GM21619 (cell line): ENCODE data around the gene PTPRM.

Experiments
- ATAC-seq: cut with Tn5 transposase; IDR thresholded peaks from one replicate; pipeline ENCODE4 v1.9.1; 2021; ENCODE audit not compliant: unreplicated experiment

The PTPRM gene

DNA sequence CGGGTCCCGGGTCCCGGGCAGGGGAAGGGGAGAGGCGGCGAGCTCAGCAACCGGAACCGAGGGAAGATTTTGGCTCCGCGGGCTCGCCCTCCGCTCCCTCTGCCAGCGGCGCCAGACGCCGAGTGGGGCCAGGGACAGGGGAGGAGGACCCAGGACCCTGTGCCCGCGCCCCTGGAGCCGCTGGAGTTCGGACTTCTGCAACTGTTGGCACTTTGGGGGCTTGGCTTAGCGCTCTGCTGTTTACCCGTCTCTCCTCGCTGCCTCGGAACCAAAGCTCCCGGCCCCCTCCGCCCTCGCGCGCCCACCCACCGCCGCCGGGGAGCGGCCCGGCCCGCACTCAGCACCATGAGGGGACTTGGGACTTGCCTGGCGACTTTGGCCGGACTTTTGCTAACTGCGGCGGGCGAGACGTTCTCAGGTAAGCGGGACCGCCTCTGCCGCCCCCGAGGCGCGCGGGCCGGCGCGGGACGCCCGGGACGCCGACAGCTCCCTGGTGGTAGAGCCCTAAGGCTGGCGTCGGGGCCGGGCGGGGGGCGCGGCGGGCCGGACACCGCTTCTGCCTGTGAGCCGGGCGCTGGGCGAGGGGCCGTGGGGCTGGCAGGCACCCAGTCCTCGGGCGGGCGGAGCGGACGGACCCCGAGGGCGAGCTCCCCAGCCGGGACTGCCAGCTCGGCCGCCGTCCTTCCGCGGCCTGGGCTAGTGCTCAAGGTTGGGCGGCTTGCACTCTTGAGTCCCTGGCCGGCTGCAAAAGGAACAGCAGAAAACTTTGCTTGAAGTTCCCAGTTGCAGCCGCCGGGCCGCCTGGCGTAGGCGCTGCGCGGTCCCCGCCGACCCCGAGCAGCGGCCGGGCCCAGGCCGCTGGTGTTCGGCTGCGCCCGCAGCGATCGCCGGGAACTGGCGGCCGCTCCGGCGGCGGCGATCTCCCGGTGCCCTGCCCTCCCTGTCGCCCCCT lies 634 bp downstream of the PTPRM start:
- ATAC-seq: peak; percentile 3

DNA sequence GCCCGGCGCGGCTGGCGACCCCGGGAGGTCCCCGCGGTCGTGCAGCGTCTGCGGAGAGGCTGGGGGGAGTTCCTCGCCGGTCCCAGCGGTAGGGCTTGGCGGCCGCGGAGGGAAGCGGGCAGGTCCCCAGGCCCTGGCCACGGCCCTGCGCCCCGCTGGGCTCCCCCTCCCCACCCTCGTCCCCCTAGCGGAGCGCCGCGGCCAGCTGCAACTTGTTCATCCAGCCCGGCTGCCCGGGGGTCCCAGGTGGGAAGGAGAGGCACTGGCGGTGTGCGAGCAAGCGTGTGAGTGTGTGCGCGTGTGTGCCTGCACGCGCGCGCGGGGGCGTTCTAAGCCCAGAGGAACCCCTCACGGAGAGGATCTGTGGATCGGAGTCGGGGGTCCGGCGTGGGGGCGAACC lies 1.3 kb downstream of the PTPRM start:
- no peak for ATAC-seq

DNA sequence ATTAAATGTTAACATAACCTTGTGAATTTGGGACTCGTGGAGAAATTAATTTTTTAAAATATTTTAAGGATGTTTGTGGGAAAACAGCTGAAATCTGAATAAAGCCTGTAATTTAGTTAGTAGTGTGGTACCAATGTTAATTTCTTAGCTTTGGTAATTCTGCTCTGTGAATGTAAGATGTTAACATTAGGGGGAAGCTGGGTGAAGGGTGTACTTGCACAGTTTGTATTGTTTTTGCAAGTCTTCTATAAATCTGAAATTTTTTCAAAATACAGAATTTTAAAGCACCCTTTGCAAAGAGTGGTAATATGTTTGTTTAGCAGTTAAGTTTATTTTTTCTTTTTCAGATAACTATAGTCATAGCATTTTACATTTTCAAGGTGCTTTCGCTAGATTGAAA lies 4.5 kb downstream of the PTPRM start:
- ATAC-seq: no peak

DNA sequence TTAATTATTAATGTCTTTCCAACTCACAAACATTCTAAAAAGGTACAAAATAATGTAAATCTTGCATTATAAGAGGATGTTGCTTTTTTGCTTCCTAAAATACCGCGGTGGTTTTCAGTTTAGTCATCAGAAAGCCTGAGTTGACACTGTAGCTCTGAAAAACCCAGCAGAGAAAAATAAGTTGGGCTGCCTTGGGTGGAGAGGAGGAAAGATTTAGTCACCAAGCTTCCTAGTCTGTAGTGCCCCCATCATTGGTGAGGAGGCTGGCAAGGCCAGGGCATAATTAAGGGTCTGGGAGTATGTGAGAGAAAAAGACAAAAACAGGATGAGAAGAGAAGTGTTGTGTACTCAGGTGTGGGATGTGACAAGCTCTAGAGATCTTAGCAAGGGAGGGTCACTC lies 5.7 kb downstream of the PTPRM start:
- no peak for ATAC-seq

DNA sequence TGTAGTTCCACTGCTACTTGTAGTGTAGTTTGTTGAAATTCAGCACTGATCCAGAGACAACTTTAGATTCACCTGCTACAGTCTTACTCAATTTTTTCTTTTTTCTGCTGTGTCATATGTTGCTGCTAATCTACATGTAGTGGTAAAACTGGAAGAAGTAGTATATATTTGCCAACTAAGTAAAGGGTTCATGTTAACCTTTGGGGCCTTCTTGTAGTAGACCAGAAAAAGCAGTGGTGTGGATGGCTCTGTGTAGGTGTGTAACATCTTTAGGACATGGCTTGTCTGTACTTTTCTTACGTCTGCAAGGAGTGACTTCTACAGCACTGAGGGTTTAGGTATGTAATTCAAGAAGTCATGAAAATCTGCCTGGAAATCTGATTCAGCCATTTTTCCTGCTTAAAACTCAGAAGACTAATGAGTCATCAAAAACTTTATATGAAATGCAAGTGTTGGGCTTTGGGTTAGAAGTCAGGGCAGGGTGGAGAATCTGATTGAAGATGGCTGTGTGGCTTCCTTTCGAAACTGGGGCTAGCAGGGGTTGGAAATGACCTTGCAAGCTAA lies 8.4 kb downstream of the PTPRM start:
- no peak for ATAC-seq

DNA sequence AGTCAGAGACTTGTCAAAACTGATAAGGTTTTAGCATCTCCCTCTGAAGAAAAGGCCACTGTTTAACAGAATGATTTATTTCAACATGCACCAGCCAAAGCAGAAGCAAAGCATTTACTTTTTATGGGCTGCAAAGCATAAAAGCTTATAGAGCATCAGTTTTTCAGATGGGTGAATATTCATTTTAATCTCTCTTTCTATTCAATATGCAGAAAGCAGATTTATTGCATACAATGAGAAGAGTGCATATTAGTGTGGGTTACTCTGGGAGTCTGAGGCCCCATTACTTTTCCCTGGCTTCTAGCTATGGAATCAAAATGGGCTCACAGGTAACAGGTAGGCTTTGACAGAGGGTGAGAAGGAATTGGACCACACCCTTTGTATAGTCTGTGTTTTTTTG lies 9.0 kb downstream of the PTPRM start:
- ATAC-seq: no peak

DNA sequence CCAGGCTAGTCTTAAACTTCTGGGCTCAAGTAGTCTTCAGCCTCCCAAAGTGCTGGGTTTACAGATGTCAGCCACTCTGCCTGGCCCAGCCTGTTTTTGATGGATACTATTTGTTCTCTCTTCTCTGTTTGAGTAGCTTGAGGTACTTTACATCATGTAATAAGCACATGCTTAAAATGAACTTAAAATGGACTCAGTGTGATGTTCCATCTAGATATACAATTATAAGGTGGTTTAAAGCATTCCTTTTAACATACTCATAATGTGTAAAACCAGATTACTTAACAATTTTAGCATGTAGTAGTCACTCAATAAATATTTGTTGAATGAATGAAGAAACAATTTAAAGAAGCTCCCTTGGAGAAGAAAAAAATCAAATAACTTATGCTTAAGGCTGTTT lies 9.6 kb downstream of the PTPRM start:
- ATAC-seq: no peak

DNA sequence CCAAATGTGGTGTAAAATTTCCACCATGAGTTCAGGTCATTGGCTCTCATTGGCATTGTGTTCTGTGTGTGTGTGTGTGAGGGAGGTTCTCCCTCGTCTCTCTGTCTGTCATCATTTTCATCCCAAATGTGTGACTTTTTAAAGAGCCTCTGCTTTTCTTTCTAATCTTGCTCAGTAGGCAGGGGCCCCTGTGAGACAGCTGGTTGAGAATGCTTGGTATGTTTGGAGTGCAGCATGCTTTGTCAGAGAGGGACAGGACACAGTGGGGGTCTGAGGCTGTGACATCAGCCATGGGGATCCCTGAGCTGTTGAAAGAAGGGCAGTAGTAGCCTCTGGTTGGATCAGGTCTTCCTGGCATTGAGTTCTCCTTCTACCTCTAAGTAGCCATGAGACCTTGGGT lies 10.6 kb downstream of the PTPRM start:
- ATAC-seq: no peak

DNA sequence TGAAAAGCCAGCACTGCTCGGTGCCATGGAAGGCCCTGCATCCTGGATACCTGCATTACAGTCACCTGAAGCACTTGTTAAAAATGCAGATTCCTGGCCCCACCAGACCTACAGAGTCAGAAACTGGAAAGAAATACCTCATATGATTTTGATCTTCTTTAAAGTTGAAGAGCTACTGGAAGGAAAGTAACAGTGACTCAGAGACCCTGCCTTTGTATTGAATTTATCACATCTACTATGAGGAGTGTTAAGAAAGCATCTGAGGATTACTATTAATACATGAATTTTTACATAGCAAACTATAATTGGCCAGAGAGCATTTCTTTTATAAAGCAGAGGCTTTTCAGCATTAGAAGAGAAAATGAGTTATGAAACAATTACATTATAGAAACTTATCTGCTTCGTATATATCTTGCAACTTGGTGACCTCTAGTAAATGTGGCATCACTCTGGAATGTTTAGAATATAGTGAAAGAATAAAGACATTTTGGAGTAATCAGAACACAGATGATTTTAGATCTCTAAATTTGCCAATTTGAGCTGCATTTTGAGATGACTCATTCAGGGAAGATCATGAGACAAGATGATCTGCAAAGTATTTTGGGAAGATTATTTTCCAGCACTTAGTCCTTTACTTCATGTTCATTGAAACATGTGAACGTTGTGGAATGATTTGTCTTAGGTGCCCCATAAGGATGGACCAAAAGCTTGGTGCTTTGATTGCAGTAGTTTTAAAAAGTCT lies 12.2 kb downstream of the PTPRM start:
- no peak for ATAC-seq

DNA sequence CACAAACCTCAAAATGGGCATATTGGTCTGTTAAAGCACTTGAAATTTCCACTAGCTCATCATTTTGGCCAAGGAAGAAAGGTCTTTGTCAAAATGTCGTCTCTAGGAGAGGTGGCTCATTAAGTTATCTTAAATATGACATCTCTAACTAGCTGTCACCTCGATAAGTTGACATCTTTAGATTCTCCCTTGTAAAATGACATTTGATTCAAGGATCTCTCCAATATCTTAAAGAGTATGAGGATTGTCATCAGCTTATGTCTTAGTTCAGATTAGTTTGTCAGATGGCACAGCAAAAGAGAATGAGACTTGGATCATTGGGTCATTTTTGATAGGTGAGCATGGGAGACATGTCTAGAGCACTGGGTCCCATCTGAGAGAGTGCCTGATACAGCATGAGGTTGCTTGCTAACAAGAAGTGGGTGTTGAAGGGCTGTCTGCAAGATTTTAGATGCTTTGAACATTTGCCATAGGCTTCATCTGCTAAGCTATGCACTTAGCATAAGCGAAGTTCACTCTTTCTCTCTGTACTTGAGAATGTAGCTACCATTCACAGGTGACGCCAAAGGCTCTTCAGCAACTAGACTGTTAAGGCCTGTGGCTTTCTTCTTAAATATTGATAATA lies 12.9 kb downstream of the PTPRM start:
- no peak for ATAC-seq

DNA sequence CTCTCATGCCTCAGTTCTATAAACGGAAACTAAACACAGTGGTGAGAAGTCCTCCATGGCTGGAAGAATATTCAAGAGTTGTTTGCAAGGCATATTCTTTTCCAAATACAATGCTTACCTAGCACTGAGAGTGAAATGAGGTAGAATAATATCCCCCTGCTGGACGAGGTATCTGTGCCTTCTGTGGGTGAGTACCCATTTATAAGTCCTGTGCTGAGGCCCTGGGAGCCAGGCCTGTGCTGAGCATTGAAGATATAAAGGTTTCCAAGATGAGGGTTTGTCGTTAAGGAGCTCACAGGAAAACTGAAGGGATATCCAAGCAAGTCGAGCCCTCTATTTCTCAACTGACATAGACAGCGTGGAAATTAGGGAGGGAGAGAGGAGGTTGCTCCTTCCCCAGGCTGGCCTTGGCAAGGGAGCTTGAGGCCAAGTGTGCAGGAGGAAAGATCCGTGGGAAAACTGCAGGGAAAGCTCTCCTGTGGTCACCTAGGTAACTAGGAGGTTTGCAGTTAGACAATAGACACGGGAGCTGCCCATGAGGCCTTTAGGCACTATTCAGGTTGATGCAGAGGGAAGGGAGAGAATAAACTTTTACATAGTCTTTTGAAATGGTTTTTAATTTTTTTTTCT lies 17.6 kb downstream of the PTPRM start:
- ATAC-seq: no peak

DNA sequence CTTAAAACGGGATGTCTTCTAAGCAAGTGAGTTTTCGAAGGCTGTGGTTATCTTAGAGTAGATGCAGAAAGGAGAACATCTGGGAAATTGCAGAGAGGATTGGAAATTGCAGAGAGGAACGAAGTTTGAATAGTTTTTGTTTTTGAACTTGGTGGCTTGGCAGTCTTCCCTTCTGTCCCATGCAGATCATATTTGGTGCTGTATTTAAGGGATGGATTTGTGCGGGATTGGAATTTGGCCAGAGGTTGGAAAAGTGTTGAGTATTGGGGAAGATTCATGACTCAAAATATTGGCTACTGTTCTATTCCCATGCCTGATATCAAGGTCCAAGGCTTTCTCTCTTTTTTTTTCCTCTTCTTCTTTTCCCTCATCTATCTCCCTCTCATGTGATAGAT lies 18.2 kb downstream of the PTPRM start:
- ATAC-seq: no peak

DNA sequence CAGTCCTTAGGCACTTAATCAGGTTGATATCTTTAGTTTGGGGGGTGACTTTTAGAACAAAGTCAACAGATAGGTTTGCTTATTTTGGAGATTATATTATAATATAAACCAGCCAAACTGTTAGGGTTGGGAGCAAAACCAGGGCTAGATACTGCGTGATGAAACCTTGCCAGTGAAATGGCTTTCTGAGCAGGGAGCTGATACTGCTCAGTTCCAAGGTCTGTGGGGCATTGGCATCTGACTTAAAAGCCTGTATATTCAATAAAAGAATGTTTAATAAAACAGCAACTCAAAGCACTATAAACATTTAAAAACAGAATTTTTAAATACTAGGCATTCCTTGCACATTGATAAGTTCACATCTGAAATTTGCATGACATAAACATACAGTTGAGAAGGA lies 19.3 kb downstream of the PTPRM start:
- no peak for ATAC-seq

DNA sequence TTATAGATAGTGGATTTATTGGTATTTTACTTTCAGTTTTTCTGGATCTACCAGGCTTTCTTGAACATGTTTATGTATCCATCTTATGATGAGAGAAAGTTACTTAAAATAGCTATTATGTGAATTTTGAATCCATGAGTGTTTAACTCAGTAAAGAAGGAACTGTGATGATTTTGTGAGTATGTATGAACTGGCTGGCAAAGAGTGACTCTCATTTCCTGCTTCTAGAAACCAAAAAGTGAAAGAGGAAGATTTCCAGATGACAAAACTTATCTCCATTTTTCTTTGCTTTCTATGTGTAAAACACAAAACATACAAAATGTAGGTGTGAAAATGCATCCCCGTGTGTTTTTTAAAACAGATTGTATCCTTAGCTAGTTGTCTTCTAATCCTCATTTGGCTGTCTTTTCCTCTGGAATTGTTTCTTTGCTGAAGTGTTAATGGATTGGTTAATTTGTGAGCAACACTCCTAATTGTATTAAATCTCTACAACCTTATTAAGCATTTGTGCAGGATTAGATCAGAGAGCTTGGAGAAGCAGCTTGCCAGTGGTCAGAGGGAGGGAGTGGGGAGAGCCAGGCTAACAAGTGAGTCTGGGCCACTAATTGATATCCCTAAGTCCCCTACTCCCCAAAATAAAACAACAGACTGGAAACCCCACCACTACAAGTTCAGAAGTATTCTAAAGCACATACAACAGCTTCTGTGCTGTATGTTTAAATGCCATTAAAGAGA lies 23.9 kb downstream of the PTPRM start:
- no peak for ATAC-seq

DNA sequence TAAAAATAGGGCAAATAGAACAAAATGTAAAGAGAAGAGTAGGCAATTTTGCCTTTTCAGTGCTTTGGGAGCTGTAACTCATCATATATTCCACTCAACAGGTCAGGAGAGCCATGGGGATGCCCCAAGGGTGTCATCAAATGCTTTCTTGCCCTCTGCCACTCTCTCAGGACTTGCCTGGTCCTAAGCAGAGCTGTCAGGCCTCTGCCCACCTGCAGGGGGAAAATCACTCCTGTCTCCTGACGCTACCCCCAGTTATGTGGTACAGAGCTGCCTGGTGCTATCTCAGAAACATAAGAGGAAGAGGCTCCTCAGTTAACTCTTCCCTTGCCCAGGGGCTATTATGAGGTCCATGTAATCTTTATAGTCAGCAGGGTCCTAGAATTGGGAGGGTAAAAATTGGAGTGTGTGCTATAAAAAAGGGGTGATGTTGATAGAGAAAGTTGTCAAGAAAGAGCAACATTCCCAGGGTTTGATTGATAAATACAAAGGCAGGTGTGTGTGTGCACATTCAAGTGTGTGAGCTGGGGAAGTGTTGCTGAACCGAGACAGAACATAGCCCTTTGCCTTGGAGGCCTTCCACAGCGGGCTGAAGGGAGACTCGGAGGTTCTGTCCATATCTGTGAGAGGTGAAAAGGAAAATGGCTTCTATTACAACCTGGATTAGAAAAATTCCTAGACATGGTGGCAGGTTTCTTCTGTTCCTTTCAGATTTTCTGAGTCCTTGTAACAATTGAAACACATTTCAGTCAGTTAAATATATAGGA lies 25.4 kb downstream of the PTPRM start:
- no peak for ATAC-seq

DNA sequence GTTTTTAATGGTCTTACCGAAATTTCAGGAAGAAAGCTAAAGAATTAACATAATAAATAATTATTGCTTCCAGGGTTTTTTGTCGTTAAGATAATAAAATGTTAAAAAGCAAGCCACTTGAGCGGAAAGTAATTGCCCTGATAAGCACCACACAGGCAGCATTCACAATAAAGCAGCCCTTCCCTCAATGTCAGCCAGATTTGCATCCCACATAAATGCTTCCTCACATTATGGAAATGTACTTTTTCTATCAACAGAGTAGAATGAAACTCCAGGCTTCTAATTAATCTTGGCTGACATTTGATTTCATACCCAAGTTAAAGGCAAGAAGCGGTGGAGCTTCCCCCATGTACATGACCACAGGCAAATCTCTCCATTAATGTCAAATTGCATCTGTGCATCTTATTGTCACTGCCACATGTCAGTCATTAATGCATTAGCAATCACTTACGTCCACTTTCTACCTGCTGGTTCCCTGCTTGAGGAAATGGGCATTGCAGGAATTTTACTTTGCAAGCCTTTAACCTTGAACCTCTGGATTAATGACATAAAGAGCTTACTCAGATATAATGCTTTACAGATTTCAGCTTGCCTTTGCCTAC lies 26.2 kb downstream of the PTPRM start:
- ATAC-seq: no peak

DNA sequence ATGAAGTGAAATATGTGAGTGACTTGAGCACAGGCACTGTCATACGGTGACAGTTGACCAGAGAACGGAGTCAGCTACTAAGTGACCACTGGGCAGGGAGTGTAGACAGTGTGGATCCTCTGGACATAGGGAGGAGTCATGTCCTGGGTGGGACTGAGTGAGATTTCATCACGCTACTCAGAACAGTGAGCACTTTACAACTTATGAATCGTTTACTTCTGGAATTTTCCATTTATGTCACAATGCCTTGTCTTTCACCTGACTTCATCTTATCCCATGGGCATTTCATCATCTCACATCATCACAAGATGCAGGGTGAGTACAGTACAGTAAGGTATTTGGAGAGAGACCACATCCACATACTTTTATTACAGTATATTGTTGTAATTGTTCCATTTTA lies 29.0 kb downstream of the PTPRM start:
- no peak for ATAC-seq

DNA sequence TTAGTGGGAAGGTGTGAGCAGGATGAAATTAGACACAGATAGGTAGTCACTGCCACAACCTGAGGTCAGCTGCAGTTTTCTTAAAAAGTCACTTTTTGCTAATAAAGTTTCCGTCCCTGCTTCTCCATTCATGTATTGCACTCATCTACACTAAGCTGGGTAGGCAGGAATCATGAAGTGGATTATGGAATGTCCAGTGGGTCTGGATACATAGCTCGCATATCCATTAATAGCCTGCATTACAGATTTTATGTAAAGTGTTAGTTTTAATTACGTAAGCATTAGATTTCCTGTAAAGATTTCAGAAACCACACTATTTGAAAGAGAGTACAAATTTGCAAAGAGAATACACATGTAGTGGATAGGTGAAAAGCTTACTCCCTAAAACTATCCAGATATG lies 30.4 kb downstream of the PTPRM start:
- ATAC-seq: no peak
